ENCODE data around the gene HMCN2. TPM values are rescaled to one million over a fixed set of nuclear protein-coding genes. Genes with fewer than 3 reads are reported as not detected.

Gene HMCN2
- total and polyA plus RNA-seq, 2 donors (not counting 3 experiments of a cell fraction or from before 2014, with no cell fraction given) = 0.04 to 0.24 TPM

- DNase-seq (ENCODE audit: low read depth, low spot score) = no peak
- H3K9me3 ChIP-seq (replicated peaks; ENCODE audit: control insufficient read depth, insufficient read depth, low read length) = no peaks in the 10 kb centered on the region
- H3K27me3 ChIP-seq (ENCODE audit: control insufficient read depth in 2 of 2, insufficient read depth in 2 of 2, low read length in 2 of 2) = no peaks in the 10 kb centered on the region
- peaks cover 7 to 13% of the 10 kb centered on the region in 2 experiments for H3K36me3 ChIP-seq (ENCODE audit: control insufficient read depth in 2 of 2, extremely low read depth in 1 of 2, insufficient read depth in 2 of 2, low read length in 2 of 2)
- H3K9ac ChIP-seq (replicated peaks; ENCODE audit: extremely low read depth, insufficient read depth, low read length) = no peak overlapping the region
- no peak for TF ChIP-seq CTCF (IDR thresholded peaks at IDR 0.05; ENCODE audit: extremely low read depth in 1 of 2, insufficient read depth in 1 of 2, low read depth in 1 of 2, low read length in 2 of 2)
- TF ChIP-seq MAX (IDR thresholded peaks at IDR 0.05; ENCODE audit: insufficient read depth, insufficient read length) = no peak
- TF ChIP-seq POLR2A (IDR thresholded peaks at IDR 0.05; ENCODE audit: low read depth, low read length) = no peak
- TF ChIP-seq EZH2 (IDR thresholded peaks at IDR 0.05; ENCODE audit: borderline replicate concordance, low read depth, low read length, severe bottlenecking) = no peak
- TF ChIP-seq GATA2 (IDR thresholded peaks at IDR 0.05; ENCODE audit: insufficient read depth, insufficient read length, low read depth, low read length) = no peak
- TF ChIP-seq POLR2AphosphoS5 (IDR thresholded peaks at IDR 0.05; ENCODE audit: insufficient read depth, low read depth, low read length) = no peak
- TF ChIP-seq MYC (IDR thresholded peaks at IDR 0.05; ENCODE audit: low read depth, low read length) = no peak
- TF ChIP-seq FOS (IDR thresholded peaks at IDR 0.05; ENCODE audit: borderline replicate concordance, insufficient read depth, low read length) = no peak
- no peak for TF ChIP-seq JUN (IDR thresholded peaks at IDR 0.05; ENCODE audit: borderline replicate concordance, insufficient read depth, insufficient read length, low read depth)
- dilution Hi-C loops (cut with MboI; ENCODE audit: extremely low pct_ligation_motif_present, low sequenced_read_pairs) = no loop called here
- H4K20me1 ChIP-seq (replicated peaks; ENCODE audit: control insufficient read depth, extremely low read depth, insufficient read depth, low read length) = no peaks in the 10 kb centered on the region
- FAIRE-seq = no peak
- ChIA-PET CTCF (interaction anchor here (0.6 to 3.2 kb wide), 44 partner anchors 8 to 499 kb away, joined by 3 to 54 read pairs (median 4); no protein-coding TSS in a partner anchor), POLR2A (no interaction called here)
- no TSS peak for BruUV-seq (replicated peaks)
- H3K4me3 ChIP-seq (replicated peaks in 1 of 3; ENCODE audit: insufficient read depth in 1 of 3, low read depth in 1 of 3, low read length in 3 of 3) = no peak overlapping the region
- H3K79me2 ChIP-seq (ENCODE audit: control insufficient read depth, insufficient read depth, low read length) = no peaks in the 10 kb centered on the region
- intact Hi-C loops (cut with micrococcal nuclease) = loop anchor here (1.0 to 10.0 kb wide), 3 partner anchors 107 to 352 kb away; no protein-coding TSS in a partner anchor
- H3K27ac ChIP-seq (ENCODE audit: insufficient read depth, low read depth, low read length) = no peak overlapping the region
- peaks cover 8% of the 10 kb centered on the region for H3K4me1 ChIP-seq (ENCODE audit: control insufficient read depth, extremely low read depth, insufficient read depth, low read length)
- no peaks in the 10 kb centered on the region for H3K9me1 ChIP-seq (replicated peaks; ENCODE audit: control insufficient read depth, extremely low read depth, insufficient read depth, low read length)
- H3K4me2 ChIP-seq (ENCODE audit: insufficient read depth, low read length) = no peak overlapping the region
- H2AFZ ChIP-seq (ENCODE audit: low read depth, low read length) = no peak overlapping the region
These were observed 29.0 kb upstream of the HMCN2 start for GRCh38 chr9:130236436-130236985.
